Peyer's patch (tissue), 4 donors: ENCODE results near the gene FRMD4A. TPM values are rescaled to one million over a fixed set of nuclear protein-coding genes. Genes with fewer than 3 reads are reported as not detected.
"Not testable (repeated sequence)": the region's sequence is repeated elsewhere in the genome, so short reads cannot be mapped to it uniquely, and the experiment has no call there.

Source experiments
- DNase-seq, 3 donors: peaks; one replicate each; pipeline ENCODE4 v3.0.0-alpha.2; 2017 to 2019
- H3K27ac ChIP-seq, 4 donors: fragments of 200-600 bp; sonication (generic); one replicate each; pipeline ENCODE4 v1.5.1; 2016 to 2019
- H3K27me3 ChIP-seq, 2 donors: fragments of 200-600 bp; sonication (generic); one replicate each; pipeline ENCODE4 v1.5.1; 2019
- H3K36me3 ChIP-seq, 3 donors: fragments of 200-600 bp; sonication (generic); one replicate each; pipeline ENCODE4 v1.5.1; 2016 to 2019
- H3K4me1 ChIP-seq, 4 donors: fragments of 200-600 bp; sonication (generic); one replicate each; pipeline ENCODE4 v1.5.1; 2016 to 2019
- H3K4me3 ChIP-seq, 4 donors: fragments of 200-600 bp; sonication (generic); 1 replicate in 3 of 4; 2 replicates in 1 of 4; pipeline ENCODE4 v1.5.1; 2016 to 2019; ENCODE audit warnings: mild to moderate bottlenecking in 1 of 4
- H3K9me3 ChIP-seq, 4 donors: fragments of 200-600 bp; sonication (generic); one replicate each; pipeline ENCODE4 v1.5.1; 2016 to 2019; ENCODE audit warnings: mild to moderate bottlenecking in 1 of 4
- CTCF ChIP-seq, 6 experiments: fragments of 450-650 bp in 4 of 6; fragments of 200-600 bp in 2 of 6; sonication (generic) in 1 of 6; IDR thresholded peaks; one replicate each; pipeline ENCODE4 v1.5.1; 2017 to 2019; ENCODE audit warnings: antibody characterized with exemption in 6 of 6, mild to moderate bottlenecking in 3 of 6, moderate library complexity in 1 of 6
- POLR2A ChIP-seq, 2 donors: fragments of 450-650 bp; IDR thresholded peaks; one replicate each; pipeline ENCODE4 v1.5.1; 2017; ENCODE audit warnings: antibody characterized with exemption in 2 of 2, mild to moderate bottlenecking in 2 of 2, moderate library complexity in 2 of 2
- total RNA-seq, 4 donors: library from RNA; depleted of rRNA; stranded (reverse); fragments of >200 nt; gene quantifications; one replicate each; pipeline ENCODE4 v1.1.0, GENCODE V29; 2016

The FRMD4A gene
- total RNA-seq, 4 donors from 2014 or later = 3.0 to 47.9 (median 5.9) TPM

GRCh38 chr10:13830385-13830784 is 500.3 kb downstream of the FRMD4A start:
- Histone ChIP-seq H3K4me1 (peaks cover 0 to 8% (median 0%) of the 10 kb centered on the region in 4 donors), H3K4me3 (no peak overlapping the region), H3K9me3 (no peaks in the 10 kb centered on the region), H3K27ac (no peak overlapping the region), H3K36me3 (no peaks in the 10 kb centered on the region), H3K27me3 (no peaks in the 10 kb centered on the region)
- no peak for DNase-seq
- no peak for TF ChIP-seq POLR2A (IDR thresholded peaks at IDR 0.05)
- no peak for TF ChIP-seq CTCF (IDR thresholded peaks at IDR 0.05)

- Histone ChIP-seq H3K27ac (no peak overlapping the region), H3K36me3 (no peaks in the 10 kb centered on the region), H3K4me3 (no peak overlapping the region), H3K9me3 (no peaks in the 10 kb centered on the region), H3K27me3 (no peaks in the 10 kb centered on the region), H3K4me1 (peaks cover 0 to 8% (median 0%) of the 10 kb centered on the region in 4 donors)
- TF ChIP-seq POLR2A (IDR thresholded peaks at IDR 0.05) = no peak
- DNase-seq = no peak
Observed at GRCh38 chr10:13829790-13830189, 500.9 kb downstream of the FRMD4A start.

GRCh38 chr10:13828284-13828683 is 502.4 kb downstream of the FRMD4A start:
- H3K4me1 ChIP-seq, H3K27me3 ChIP-seq, DNase-seq, H3K9me3 ChIP-seq, H3K4me3 ChIP-seq, H3K27ac ChIP-seq, H3K36me3 ChIP-seq: not testable (repeated sequence)

- Histone ChIP-seq H3K9me3 (no peaks in the 10 kb centered on the region), H3K36me3 (no peaks in the 10 kb centered on the region), H3K4me3 (no peak overlapping the region), H3K27ac (no peak overlapping the region), H3K4me1 (peaks cover 0 to 8% (median 0%) of the 10 kb centered on the region in 4 donors), H3K27me3 (no peaks in the 10 kb centered on the region)
- TF ChIP-seq CTCF (IDR thresholded peaks at IDR 0.05) = no peak
- TF ChIP-seq POLR2A (IDR thresholded peaks at IDR 0.05) = no peak
- no peak for DNase-seq
Observed at GRCh38 chr10:13827076-13827797, 503.5 kb downstream of the FRMD4A start.

GRCh38 chr10:13823709-13824405 is 506.9 kb downstream of the FRMD4A start:
- TF ChIP-seq CTCF (IDR thresholded peaks at IDR 0.05) (no peak), POLR2A (IDR thresholded peaks at IDR 0.05) (no peak)
- Histone ChIP-seq H3K27ac (no peak overlapping the region), H3K9me3 (no peaks in the 10 kb centered on the region), H3K36me3 (no peaks in the 10 kb centered on the region), H3K4me3 (no peak overlapping the region), H3K4me1 (no peaks in the 10 kb centered on the region), H3K27me3 (no peaks in the 10 kb centered on the region)
- no peak for DNase-seq

GRCh38 chr10:13823096-13823708 is 507.5 kb downstream of the FRMD4A start:
- Histone ChIP-seq H3K9me3 (no peaks in the 10 kb centered on the region), H3K4me3 (no peak overlapping the region), H3K4me1 (no peaks in the 10 kb centered on the region), H3K27ac (no peak overlapping the region), H3K36me3 (no peaks in the 10 kb centered on the region), H3K27me3 (no peaks in the 10 kb centered on the region)
- TF ChIP-seq POLR2A (IDR thresholded peaks at IDR 0.05) (no peak), CTCF (IDR thresholded peaks at IDR 0.05) (no peak)
- no peak for DNase-seq
